Measurements from ENCODE around the gene TRIM5. TPM values are rescaled to one million over a fixed set of nuclear protein-coding genes. Genes with fewer than 3 reads are reported as not detected.
"Not testable (repeated sequence)": the region's sequence is repeated elsewhere in the genome, so short reads cannot be mapped to it uniquely, and the experiment has no call there.

TRIM5 gene
- polyA plus RNA-seq, 2 of the 4 experiments (the other 2 are of a cell fraction): 21.9 to 32.6 TPM

DNA sequence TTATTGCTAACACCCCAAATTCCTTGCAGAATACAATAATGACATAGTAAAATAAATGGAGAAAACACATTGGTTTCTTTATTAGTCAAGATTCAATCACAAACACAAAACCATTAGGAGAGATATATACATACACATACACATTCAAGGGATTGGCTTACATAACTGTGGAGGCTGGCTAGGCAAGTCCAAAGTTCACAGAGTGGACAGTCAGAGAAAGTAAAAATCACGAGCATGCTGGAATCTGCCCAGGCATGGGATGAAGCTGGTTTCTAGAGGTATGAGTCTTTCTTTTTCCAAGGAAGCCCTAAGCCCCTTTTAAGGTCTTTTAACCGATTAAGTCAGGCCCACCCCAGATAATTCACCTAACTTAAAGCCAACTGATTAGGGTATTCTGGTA, 37.7 kb upstream of the TRIM5 start:
- FAIRE-seq (no peak), DNase-seq (ENCODE audit: low read depth in 1 of 2, low spot score in 1 of 2) (no peak), ATAC-seq (no peak)
- Histone ChIP-seq H3K4me3 (no peak overlapping the region), H3K27ac (no peak overlapping the region), H3K4me1 (no peaks in the 10 kb centered on the region), H3K9me3 (no peaks in the 10 kb centered on the region), H3K4me2 (no peak overlapping the region)
- ChIA-PET POLR2A (no interaction called here), CTCF (interaction anchor here (1.6 kb wide), 1 partner anchor 10 kb away, joined by 5 read pairs; no protein-coding TSS in a partner anchor)
- no peak for TF ChIP-seq CHD2 (IDR thresholded peaks at IDR 0.05; ENCODE audit: low read length, partially characterized antibody)
- no peak for TF ChIP-seq ZNF302 (CRISPR knock-in tag; IDR thresholded peaks at IDR 0.05)
- TF ChIP-seq TP53 (CRISPR knock-in tag; IDR thresholded peaks at IDR 0.05): no peak
- no peak for TF ChIP-seq EP300 (IDR thresholded peaks at IDR 0.05)
- TF ChIP-seq CBX8 (IDR thresholded peaks at IDR 0.05): no peak
- TF ChIP-seq MAFK (IDR thresholded peaks at IDR 0.05; ENCODE audit: partially characterized antibody): no peak
- no peak for TF ChIP-seq KDM1A (IDR thresholded peaks at IDR 0.05; ENCODE audit: low read depth)
- TF ChIP-seq RFX5 (IDR thresholded peaks at IDR 0.05): no peak
- no peak for TF ChIP-seq KDM5A (IDR thresholded peaks at IDR 0.05)
- TF ChIP-seq, protein P1, sequence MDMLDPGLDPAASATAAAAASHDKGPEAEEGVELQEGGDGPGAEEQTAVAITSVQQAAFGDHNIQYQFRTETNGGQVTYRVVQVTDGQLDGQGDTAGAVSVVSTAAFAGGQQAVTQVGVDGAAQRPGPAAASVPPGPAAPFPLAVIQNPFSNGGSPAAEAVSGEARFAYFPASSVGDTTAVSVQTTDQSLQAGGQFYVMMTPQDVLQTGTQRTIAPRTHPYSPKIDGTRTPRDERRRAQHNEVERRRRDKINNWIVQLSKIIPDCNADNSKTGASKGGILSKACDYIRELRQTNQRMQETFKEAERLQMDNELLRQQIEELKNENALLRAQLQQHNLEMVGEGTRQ (IDR thresholded peaks at IDR 0.05): no peak
- TF ChIP-seq, protein P2, sequence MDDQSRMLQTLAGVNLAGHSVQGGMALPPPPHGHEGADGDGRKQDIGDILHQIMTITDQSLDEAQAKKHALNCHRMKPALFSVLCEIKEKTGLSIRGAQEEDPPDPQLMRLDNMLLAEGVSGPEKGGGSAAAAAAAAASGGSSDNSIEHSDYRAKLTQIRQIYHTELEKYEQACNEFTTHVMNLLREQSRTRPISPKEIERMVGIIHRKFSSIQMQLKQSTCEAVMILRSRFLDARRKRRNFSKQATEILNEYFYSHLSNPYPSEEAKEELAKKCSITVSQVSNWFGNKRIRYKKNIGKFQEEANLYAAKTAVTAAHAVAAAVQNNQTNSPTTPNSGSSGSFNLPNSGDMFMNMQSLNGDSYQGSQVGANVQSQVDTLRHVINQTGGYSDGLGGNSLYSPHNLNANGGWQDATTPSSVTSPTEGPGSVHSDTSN (IDR thresholded peaks at IDR 0.05): no peak
- WGBS (ENCODE audit: missing lambda C conversion rate): 8% methylated on average over 2 of the region's 2 CpGs

DNA sequence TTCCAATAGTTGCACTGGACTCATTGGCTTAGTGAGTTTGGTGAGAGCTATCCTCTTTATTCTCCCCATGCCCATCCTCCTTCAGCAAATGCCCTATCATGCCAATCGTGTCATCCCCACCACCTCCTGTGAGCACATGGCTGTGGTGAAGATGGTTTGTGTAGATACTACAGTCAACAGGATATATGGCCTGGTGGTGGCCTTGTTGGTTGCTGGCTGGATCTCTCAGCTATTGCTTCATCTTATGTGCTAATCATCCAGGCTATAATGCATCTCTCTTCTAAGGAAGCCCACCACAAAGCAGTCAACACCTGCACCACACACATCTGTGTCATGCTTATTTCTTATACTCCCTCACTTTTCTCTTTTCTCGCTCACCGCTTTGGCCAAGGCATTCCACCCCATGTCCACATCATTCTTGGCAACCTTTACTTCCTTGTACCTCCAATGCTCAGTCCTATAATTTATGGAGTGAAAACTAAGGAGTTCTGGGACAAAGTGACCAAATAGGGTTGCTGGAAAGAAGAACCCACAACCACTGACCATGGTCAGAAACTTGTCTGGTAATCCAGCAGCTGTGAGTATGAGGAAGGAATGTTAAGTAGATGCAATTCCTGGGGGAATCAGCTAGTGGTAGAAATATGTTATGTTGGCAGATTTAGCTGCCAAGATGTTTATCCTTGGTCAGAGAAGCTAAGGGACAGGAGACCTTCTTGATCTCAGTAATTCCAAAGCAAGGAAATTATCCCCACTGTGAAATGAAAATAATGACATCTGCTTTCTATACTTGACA, 35.0 kb upstream of the TRIM5 start:
- FAIRE-seq (no peak), ATAC-seq (no peak), DNase-seq (ENCODE audit: low read depth in 1 of 2, low spot score in 1 of 2) (no peak)
- Histone ChIP-seq H3K4me3 (no peak overlapping the region), H3K27ac (no peak overlapping the region), H3K4me2 (no peak overlapping the region), H3K4me1 (no peaks in the 10 kb centered on the region), H3K9me3 (no peaks in the 10 kb centered on the region)
- TF ChIP-seq MYC (IDR thresholded peaks at IDR 0.05; ENCODE audit: borderline replicate concordance, low read length): no peak
- no peak for TF ChIP-seq EHF (CRISPR knock-in tag; IDR thresholded peaks at IDR 0.05)
- TF ChIP-seq RCOR1 (IDR thresholded peaks at IDR 0.05; ENCODE audit: low read depth, low read length): no peak
- TF ChIP-seq, protein P3, sequence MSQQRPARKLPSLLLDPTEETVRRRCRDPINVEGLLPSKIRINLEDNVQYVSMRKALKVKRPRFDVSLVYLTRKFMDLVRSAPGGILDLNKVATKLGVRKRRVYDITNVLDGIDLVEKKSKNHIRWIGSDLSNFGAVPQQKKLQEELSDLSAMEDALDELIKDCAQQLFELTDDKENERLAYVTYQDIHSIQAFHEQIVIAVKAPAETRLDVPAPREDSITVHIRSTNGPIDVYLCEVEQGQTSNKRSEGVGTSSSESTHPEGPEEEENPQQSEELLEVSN (IDR thresholded peaks at IDR 0.05; ENCODE audit: borderline replicate concordance, low read depth): no peak
- no peak for TF ChIP-seq NR3C1 (IDR thresholded peaks at IDR 0.05)
- TF ChIP-seq RNF2 (IDR thresholded peaks at IDR 0.05; ENCODE audit: borderline replicate concordance, low read depth): no peak
- no peak for TF ChIP-seq TP53 (CRISPR knock-in tag; IDR thresholded peaks at IDR 0.05)
- TF ChIP-seq CHD2 (IDR thresholded peaks at IDR 0.05; ENCODE audit: low read length, partially characterized antibody): no peak
- no peak for TF ChIP-seq RAD21 (conservative IDR thresholded peaks at IDR 0.05 in 1 of 2, IDR thresholded peaks at IDR 0.05 in 1 of 2)
- TF ChIP-seq MAFK (IDR thresholded peaks at IDR 0.05; ENCODE audit: partially characterized antibody): no peak
- TF ChIP-seq, protein P4, sequence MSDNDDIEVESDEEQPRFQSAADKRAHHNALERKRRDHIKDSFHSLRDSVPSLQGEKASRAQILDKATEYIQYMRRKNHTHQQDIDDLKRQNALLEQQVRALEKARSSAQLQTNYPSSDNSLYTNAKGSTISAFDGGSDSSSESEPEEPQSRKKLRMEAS (IDR thresholded peaks at IDR 0.05): no peak
- TF ChIP-seq CHD4 (IDR thresholded peaks at IDR 0.05; ENCODE audit: borderline replicate concordance): no peak
- TF ChIP-seq CBX2 (IDR thresholded peaks at IDR 0.05; ENCODE audit: borderline replicate concordance, low read depth): no peak
- TF ChIP-seq ZFP36 (IDR thresholded peaks at IDR 0.05; ENCODE audit: borderline replicate concordance, partially characterized antibody): no peak
- TF ChIP-seq, protein P5, sequence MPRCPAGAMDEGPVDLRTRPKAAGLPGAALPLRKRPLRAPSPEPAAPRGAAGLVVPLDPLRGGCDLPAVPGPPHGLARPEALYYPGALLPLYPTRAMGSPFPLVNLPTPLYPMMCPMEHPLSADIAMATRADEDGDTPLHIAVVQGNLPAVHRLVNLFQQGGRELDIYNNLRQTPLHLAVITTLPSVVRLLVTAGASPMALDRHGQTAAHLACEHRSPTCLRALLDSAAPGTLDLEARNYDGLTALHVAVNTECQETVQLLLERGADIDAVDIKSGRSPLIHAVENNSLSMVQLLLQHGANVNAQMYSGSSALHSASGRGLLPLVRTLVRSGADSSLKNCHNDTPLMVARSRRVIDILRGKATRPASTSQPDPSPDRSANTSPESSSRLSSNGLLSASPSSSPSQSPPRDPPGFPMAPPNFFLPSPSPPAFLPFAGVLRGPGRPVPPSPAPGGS (IDR thresholded peaks at IDR 0.05): no peak
- TF ChIP-seq POLR2AphosphoS2 (conservative IDR thresholded peaks at IDR 0.05; ENCODE audit: low read length): no peak
- no peak for TF ChIP-seq CBX8 (IDR thresholded peaks at IDR 0.05)
- no peak for TF ChIP-seq HOXA7 (CRISPR knock-in tag; IDR thresholded peaks at IDR 0.05)
- no peak for TF ChIP-seq FOSL2 (IDR thresholded peaks at IDR 0.05)
- TF ChIP-seq FOSL2 (CRISPR knock-in tag; IDR thresholded peaks at IDR 0.05): no peak
- TF ChIP-seq, protein P6, sequence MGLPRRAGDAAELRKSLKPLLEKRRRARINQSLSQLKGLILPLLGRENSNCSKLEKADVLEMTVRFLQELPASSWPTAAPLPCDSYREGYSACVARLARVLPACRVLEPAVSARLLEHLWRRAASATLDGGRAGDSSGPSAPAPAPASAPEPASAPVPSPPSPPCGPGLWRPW (IDR thresholded peaks at IDR 0.05): no peak
- POLR2A ChIA-PET: no interaction called here
- CTCF ChIA-PET: interaction anchor here (1.1 kb wide), 1 partner anchor 28 kb away, joined by 3 read pairs; no protein-coding TSS in a partner anchor
- WGBS (ENCODE audit: missing lambda C conversion rate): 46% methylated on average over 3 of the region's 3 CpGs

DNA sequence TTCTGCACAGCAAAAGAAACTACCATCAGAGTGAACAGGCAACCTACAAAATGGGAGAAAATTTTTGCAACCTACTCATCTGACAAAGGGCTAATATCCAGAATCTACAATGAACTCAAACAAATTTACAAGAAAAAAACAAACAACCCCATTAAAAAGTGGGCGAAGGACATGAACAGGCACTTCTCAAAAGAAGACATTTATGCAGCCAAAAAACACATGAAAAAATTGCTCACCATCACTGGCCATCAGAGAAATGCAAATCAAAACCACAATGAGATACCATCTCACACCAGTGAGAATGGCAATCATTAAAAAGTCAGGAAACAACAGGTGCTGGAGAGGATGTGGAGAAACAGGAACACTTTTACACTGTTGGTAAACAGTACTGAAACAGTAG, 31.6 kb upstream of the TRIM5 start:
- CTCF ChIA-PET; H3K9me3 ChIP-seq; ATAC-seq; H3K4me2 ChIP-seq; H3K27ac ChIP-seq; H3K4me3 ChIP-seq; POLR2A ChIA-PET; H3K4me1 ChIP-seq; FAIRE-seq; DNase-seq (ENCODE audit: low read depth in 1 of 2, low spot score in 1 of 2): not testable (repeated sequence)
- whole genome bisulfite sequencing (ENCODE audit: missing lambda C conversion rate): 53% methylated on average over 1 of the region's 1 CpG

Data from A549 (cell line).